HAP-1 (cell line): ENCODE measurements around the gene PDSS2.

Experiments used
- DNase-seq, 2 experiments: peaks; one replicate each; pipeline ENCODE4 v3.0.0-alpha.2; 2016 to 2020; ENCODE audit warnings: low spot score in 2 of 2
- H3K27me3 ChIP-seq: fragments of 250-450 bp; sonication (Bioruptor Pico); 2 replicates; pipeline ENCODE4 v1.5.1; 2020; ENCODE audit warnings: low read depth, mild to moderate bottlenecking, moderate library complexity
- H3K36me3 ChIP-seq: fragments of 250-450 bp; sonication (Bioruptor Pico); replicated peaks from 2 replicates; pipeline ENCODE4 v1.5.1; 2020; ENCODE audit warnings: mild to moderate bottlenecking
- H3K4me1 ChIP-seq: fragments of 250-450 bp; sonication (Bioruptor Pico); 2 replicates; pipeline ENCODE4 v1.5.1; 2020; ENCODE audit warnings: mild to moderate bottlenecking
- H3K4me3 ChIP-seq: fragments of 250-450 bp; sonication (Bioruptor Pico); 2 replicates; pipeline ENCODE4 v1.5.1; 2020; ENCODE audit warnings: mild to moderate bottlenecking, moderate library complexity
- H3K9me3 ChIP-seq: fragments of 250-450 bp; sonication (Bioruptor Pico); 2 replicates; pipeline ENCODE4 v1.5.1; 2020; ENCODE audit warnings: mild to moderate bottlenecking, moderate library complexity
- in situ Hi-C: fragments of 300-500 bp; cut with MboI; formaldehyde crosslinking; loops from 3 replicates; pipeline ENCODE4 v1.14.3; 2020; ENCODE audit warnings: low sequenced_read_pairs, inconsistent platforms, mixed read lengths

Gene PDSS2

GRCh38 chr6:107267006-107267405 lies 192.4 kb downstream of the PDSS2 start:
- no peaks in the 10 kb centered on the region for H3K9me3 ChIP-seq
- H3K36me3 ChIP-seq: no peaks in the 10 kb centered on the region
- no peaks in the 10 kb centered on the region for H3K27me3 ChIP-seq
- H3K4me1 ChIP-seq: peaks cover 22% of the 10 kb centered on the region
- no peak for DNase-seq
- in situ Hi-C loops: no loop called here
- H3K4me3 ChIP-seq: no peak overlapping the region

DNA sequence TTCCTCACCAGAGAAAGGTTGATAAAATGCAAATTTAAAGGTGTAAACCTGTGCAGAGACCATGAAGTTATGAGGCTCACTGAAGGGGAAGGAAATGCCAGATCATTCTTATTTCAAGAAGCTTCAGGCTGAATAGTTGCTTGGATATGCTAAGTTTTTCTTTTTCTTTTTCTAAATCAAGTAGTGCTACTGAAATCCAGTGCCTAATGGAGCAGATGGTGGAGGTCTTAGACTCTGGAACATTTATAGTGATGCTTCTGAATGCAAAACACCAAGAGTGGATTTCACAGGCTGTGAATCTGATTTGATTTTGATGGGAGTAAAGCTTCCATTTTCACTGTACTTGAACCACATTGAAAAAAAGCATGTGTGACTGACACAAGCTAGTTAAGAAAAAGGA lies 192.8 kb downstream of the PDSS2 start:
- H3K4me3 ChIP-seq: no peak overlapping the region
- H3K27me3 ChIP-seq: no peaks in the 10 kb centered on the region
- H3K4me1 ChIP-seq: peaks cover 22% of the 10 kb centered on the region
- in situ Hi-C loops: no loop called here
- no peaks in the 10 kb centered on the region for H3K9me3 ChIP-seq
- H3K36me3 ChIP-seq: no peaks in the 10 kb centered on the region
- peak in 1 of 2 experiments; percentile 67 for DNase-seq

- DNase-seq: peak in 1 of 2 experiments; percentile 74
- no peak overlapping the region for H3K4me3 ChIP-seq
- in situ Hi-C loops: no loop called here
- H3K36me3 ChIP-seq: no peaks in the 10 kb centered on the region
- H3K9me3 ChIP-seq: no peaks in the 10 kb centered on the region
- peaks cover 22% of the 10 kb centered on the region for H3K4me1 ChIP-seq
- no peaks in the 10 kb centered on the region for H3K27me3 ChIP-seq
Measured at GRCh38 chr6:107264357-107264840, 195.0 kb downstream of the PDSS2 start.

GRCh38 chr6:107259951-107260350 lies 199.4 kb downstream of the PDSS2 start:
- Histone ChIP-seq H3K27me3 (no peaks in the 10 kb centered on the region), H3K4me1 (peaks cover 10% of the 10 kb centered on the region), H3K9me3 (no peaks in the 10 kb centered on the region), H3K4me3 (no peak overlapping the region), H3K36me3 (no peaks in the 10 kb centered on the region)
- no peak for DNase-seq
- in situ Hi-C loops: no loop called here

DNA sequence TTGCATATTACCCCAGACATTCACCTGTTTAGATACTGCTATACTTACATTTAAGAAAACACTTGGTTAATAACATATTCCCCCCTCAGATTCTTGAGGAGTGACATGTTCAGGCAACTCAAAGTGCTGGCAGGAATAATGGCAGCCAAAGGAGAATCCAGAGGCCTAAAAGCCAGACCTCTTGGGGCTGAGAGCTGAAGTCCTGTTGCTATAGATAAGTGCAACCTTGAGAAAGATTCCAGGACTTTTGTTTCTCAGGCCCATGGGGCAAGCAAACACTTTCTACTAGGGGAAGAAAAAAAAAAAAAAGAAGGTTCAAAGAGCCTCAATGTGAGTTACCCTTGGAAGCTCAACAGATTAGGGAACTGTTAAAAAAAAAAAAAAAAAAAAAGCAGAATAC lies 211.2 kb downstream of the PDSS2 start:
- Histone ChIP-seq H3K4me1 (peaks cover 32% of the 10 kb centered on the region), H3K36me3 (no peaks in the 10 kb centered on the region), H3K27me3 (no peaks in the 10 kb centered on the region), H3K4me3 (no peak overlapping the region), H3K9me3 (no peaks in the 10 kb centered on the region)
- DNase-seq: no peak
- in situ Hi-C loops: no loop called here

- H3K9me3 ChIP-seq: no peaks in the 10 kb centered on the region
- H3K36me3 ChIP-seq: no peaks in the 10 kb centered on the region
- no peak overlapping the region for H3K4me3 ChIP-seq
- peaks cover 34% of the 10 kb centered on the region for H3K4me1 ChIP-seq
- H3K27me3 ChIP-seq: no peaks in the 10 kb centered on the region
- in situ Hi-C loops: no loop called here
- no peak for DNase-seq
Measured at GRCh38 chr6:107246972-107247615, 212.3 kb downstream of the PDSS2 start.

- peaks cover 31% of the 10 kb centered on the region for H3K4me1 ChIP-seq
- H3K27me3 ChIP-seq: no peaks in the 10 kb centered on the region
- H3K4me3 ChIP-seq: no peak overlapping the region
- no peak for DNase-seq
- no peaks in the 10 kb centered on the region for H3K36me3 ChIP-seq
- in situ Hi-C loops: no loop called here
- H3K9me3 ChIP-seq: no peaks in the 10 kb centered on the region
Measured at GRCh38 chr6:107246249-107246971, 213.0 kb downstream of the PDSS2 start.

DNA sequence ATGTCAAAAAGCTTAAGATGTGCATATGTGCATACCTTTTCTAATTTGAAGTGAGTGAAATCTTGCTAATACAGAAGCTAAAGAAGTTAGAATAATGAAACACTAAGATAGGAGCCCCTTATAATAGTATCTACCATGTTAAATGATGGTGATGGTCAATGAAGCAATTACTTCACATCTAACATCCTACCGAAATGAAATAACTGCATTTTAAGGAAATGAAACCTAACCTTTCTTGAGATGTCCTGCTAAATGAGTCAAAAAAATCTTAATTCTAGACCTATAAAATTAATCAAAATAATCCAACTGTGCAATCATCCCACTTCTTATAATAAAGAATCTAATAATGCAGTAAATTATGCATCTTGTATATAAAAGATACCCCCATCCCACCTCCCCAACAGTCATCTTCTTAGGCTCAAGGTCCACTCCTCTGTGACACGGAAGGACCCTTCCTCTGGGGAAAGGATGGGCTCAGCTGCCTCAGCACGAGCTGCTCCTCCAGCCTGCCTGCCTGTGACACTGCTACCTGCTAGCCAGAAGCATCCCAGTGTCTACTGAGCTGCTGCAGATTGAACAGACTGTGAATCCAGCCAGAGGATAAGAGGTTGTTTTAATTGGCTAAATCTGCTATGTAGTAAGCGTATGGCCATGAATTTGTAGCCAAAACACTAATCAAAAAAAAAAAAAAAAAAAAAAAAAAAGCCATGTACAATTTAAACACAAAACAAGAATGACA lies 214.5 kb downstream of the PDSS2 start:
- no peak overlapping the region for H3K4me3 ChIP-seq
- H3K9me3 ChIP-seq: no peaks in the 10 kb centered on the region
- H3K27me3 ChIP-seq: no peaks in the 10 kb centered on the region
- no peaks in the 10 kb centered on the region for H3K36me3 ChIP-seq
- no peak for DNase-seq
- in situ Hi-C loops: no loop called here
- peaks cover 23% of the 10 kb centered on the region for H3K4me1 ChIP-seq

DNA sequence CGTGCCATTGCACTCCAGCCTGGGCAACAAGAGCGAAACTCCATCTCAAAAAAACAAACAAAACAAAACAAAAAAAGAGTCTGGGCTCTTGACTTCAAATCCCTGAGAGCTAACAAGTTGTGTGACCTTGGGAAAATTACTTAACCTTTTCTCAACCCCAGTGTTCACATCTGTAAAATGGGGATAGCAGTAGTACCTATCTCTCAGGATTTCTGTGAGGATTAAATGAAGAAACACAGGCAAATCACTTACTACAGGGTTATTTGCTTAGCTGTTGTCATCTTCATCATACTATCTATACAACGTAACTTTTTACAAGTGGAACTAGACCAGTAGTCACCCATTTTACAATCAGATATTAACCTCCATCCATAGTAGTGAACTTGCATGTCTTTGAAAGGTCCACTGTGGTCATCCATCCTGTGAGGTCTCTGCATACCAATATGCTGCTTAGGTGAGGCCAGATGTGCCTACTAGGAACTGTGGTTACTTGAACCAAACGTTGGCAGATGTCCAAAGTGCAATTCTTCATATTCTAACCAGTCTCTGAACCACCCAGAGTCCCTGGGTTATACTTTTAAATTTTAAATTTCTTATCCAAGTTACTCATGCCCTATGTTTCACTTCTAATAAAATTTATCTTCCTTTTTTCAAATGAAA lies 215.2 kb downstream of the PDSS2 start:
- Histone ChIP-seq H3K4me1 (peaks cover 23% of the 10 kb centered on the region), H3K4me3 (no peak overlapping the region), H3K36me3 (no peaks in the 10 kb centered on the region), H3K27me3 (no peaks in the 10 kb centered on the region), H3K9me3 (no peaks in the 10 kb centered on the region)
- DNase-seq: no peak
- in situ Hi-C loops: no loop called here

- in situ Hi-C loops: no loop called here
- Histone ChIP-seq H3K4me3 (no peak overlapping the region), H3K36me3 (no peaks in the 10 kb centered on the region), H3K9me3 (no peaks in the 10 kb centered on the region), H3K4me1 (peaks cover 23% of the 10 kb centered on the region), H3K27me3 (no peaks in the 10 kb centered on the region)
- DNase-seq: no peak
Measured at GRCh38 chr6:107243471-107243870, 215.9 kb downstream of the PDSS2 start.

DNA sequence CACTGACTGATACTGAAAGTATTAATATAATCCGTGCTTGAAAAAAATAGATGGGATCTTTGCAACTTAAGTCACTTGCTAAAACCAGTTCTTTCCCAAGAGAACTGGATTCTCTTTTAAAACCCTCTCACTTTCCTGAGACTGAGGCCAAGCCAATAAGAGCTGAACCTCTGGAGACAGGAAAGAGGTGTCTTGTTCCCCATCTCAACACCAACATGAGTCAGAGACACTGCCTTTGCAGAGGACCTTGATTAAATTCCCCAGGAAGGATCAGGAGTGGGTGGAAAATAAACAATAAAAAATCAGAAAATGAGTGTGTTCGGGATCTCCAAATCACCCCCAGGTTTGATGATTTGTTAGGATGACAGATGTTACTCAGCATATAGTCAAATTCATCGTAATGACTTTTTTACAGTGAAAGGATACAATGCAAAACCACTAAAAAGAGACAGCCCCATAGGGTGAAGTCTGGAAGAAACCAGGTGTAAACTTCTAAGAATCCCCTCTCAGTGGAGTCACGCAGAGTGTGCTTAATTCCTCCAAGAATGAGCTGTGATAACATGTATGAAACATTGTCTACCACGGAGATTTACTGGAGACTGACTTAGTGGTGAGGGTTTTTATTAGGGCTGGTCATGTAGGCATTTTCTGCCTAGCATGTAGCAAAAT lies 221.2 kb downstream of the PDSS2 start:
- Histone ChIP-seq H3K4me3 (no peak overlapping the region), H3K36me3 (no peaks in the 10 kb centered on the region), H3K27me3 (no peaks in the 10 kb centered on the region), H3K4me1 (peaks cover 8% of the 10 kb centered on the region), H3K9me3 (no peaks in the 10 kb centered on the region)
- in situ Hi-C loops: no loop called here
- no peak for DNase-seq

- Histone ChIP-seq H3K4me3 (no peak overlapping the region), H3K9me3 (no peaks in the 10 kb centered on the region), H3K4me1 (no peaks in the 10 kb centered on the region), H3K36me3 (no peaks in the 10 kb centered on the region), H3K27me3 (no peaks in the 10 kb centered on the region)
- in situ Hi-C loops: no loop called here
- no peak for DNase-seq
Measured at GRCh38 chr6:107235511-107235910, 223.9 kb downstream of the PDSS2 start.

DNA sequence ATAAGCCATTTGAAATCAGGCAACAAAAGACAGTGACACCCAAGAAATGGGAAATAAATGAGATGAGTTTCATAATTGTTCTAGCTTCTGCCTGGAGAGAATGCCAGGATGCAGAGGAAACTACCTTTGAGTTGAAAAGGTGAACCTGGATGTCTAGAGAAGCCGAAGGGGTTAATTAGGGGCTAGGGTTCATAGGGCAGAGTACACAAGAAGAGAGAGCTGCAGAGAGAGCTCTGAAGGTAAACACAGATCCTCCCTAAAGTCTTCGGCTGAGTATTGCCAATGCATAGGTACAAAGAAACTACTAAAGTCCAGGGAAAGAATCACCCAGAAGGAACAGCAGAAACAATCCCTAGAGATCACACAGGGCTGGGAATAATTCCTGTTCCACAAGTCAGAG lies 224.4 kb downstream of the PDSS2 start:
- H3K27me3 ChIP-seq: no peaks in the 10 kb centered on the region
- no peaks in the 10 kb centered on the region for H3K36me3 ChIP-seq
- no peaks in the 10 kb centered on the region for H3K9me3 ChIP-seq
- no peak for DNase-seq
- H3K4me3 ChIP-seq: no peak overlapping the region
- in situ Hi-C loops: no loop called here
- H3K4me1 ChIP-seq: no peaks in the 10 kb centered on the region
